Fibroblast of peridontal ligament (primary cell): ENCODE data around the gene OR2AT4.
"Not testable (repeated sequence)": the region's sequence is repeated elsewhere in the genome, so short reads cannot be mapped to it uniquely, and the experiment has no call there.

Source experiments
- DNase-seq: peaks from one replicate; pipeline ENCODE4 v3.0.0-alpha.2; 2010; ENCODE audit errors: extremely low read depth

The OR2AT4 gene

DNA sequence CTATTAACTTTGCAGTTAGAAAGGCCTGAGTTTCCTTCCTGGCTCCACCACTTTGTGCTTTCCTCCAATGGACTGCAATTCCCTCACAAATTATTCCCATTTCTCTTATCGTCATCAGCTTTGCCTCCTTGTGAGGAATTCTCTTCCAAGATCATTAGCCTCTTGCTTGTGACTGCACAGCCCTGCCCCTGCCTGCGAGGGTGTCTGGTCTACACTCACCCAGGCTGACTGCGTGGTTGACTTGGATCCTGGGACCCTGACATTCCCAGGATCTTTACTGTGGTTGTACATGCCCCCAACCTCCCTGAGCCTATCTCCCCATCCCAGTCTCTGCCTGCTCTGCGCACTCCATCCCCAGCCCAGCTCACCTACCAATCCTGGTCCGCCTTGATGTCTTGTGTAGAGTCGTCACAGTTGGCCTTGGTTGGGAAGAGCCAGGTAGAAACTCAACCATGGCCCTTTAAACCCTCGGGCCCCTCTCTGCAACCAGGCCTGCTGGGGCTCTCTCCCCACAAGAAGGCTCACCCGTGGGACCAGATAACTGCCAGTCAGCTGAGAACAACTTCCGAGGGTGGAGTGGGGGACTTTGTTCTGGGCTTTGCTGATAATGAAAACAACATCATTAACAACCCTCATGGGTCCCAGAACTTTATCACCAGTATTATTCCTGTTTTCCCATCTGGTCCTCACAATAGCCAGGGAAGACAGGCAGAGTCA is at the start of gene OR2AT4:
Gene OR2AT4, minus strand, starts transcription at position 421 of the 717 bp plus-strand sequence.
- DNase-seq: no peak

DNA sequence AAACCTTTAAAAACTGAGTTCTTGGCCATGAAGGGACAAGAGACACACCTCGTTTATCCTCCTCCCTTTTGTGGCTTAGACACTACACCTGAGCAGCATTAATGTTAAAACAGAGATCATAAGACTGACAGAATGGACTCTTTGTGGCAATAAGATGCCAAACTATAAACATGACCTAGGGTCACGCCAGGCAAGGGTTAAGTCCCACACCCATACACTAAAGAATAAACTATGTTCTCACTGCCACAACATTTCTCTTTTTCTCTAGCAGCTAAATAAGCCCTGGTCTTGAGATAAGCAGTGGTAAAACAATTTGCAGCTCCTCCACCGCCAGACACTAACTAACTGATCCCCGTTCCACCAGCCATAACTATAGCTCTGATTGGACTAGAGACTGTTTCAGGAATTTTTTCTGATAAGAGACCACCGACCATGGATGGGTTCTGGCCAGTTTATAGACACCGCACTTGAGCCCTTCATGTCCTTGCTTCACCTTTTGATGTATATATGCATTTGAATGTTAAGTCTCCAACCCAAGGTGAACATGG is 49.4 kb upstream of the OR2AT4 start:
- DNase-seq: no peak

DNA sequence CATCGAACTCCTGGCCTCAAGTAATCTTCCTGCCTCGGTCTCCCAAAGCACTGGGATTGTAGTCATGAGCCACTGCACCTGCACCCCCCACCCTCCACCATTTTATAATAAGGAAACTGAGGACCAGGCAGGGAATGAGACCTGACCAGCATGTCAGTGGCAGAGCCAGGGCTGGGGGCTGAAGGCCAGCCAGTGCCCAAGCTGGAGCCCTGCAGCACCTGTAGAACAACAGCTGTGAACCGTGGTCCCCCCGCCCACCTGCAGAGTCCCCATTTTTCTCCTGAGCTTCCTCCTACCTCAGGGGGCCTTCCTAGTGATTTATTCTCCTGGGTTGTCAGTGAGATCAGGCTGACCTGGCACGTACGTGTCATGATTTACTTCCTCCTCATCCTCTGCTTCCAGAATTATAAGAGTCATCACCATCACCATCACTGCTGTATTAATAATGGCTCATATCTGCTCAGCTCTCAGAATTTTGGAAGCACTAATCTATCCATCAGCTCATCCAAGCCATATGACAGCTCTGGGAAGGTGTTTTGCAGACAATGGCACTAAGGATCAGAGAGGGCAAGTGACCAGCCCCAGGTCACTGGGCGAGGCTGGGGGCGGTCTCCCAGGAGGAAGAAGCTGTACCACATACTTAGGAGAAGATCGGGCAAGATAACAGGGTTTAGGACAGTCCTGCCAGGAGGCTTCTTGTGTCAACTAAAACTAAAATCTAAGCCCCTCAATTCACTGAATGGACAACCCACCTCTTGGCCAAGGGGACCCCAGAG is 48.7 kb upstream of the OR2AT4 start:
- DNase-seq: no peak

DNA sequence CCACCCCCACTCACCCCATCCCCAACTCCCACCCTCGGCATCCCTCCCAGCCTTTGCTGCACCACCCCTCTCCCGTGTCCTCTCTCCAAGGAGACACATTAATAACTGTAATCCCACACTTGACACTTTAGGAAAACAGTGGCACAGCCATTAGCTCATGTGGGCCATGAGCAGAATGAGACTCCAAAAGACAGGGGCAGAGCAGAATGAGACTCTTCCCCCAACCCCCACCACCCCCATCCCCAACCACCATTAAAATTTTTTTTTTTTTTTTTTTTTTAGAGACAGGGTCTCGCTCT is 48.0 kb upstream of the OR2AT4 start:
- no peak for DNase-seq

DNA sequence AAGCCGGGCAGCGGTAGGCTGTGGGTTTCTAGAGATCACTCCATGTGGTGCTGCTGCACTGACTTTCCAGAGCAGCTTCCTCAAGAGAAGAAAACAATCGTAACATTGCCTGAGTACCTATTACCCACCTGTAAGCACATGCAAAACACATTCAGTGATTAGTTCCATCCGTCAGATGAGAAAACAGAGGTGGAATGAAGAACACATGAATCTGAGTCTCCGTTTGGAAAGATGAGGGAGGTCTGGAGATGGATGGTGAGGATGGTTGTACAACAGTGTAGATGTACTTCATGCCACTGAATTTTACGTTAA is 46.7 kb upstream of the OR2AT4 start:
- no peak for DNase-seq

DNA sequence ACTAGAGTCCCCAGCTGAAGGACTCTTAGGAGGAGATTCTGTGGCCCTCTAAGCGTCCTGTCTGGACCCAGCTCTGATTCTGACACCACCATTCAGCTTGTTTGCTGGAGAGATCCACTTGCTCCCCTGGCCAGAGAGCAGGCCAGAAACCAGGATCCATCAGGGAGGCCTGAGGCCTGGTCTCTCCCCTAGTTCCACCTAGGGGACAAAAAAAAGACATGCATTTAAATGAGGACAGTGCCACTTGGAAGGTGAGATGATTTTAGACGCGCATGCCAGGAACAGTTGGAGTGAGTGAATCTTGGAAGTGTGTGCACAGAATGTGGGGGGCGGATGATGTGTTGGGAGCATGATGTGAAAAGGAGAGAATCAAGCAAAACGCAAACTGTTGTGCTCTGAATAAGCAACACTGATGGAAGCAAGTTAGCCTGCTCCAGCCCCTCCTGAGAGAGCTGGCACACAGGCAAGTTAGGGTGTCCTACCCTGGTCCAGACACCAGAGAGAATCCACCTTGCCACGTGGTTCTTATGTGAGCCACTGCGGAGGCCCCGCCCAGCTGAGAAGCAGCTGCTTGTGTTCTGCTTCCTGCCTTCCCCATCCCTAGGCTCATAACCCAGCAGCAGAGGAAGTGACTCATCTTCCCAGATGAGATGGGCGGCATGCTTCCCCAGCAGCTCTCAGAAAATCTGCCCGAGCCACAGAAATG is 46.2 kb upstream of the OR2AT4 start:
- peak; percentile 83 for DNase-seq

DNA sequence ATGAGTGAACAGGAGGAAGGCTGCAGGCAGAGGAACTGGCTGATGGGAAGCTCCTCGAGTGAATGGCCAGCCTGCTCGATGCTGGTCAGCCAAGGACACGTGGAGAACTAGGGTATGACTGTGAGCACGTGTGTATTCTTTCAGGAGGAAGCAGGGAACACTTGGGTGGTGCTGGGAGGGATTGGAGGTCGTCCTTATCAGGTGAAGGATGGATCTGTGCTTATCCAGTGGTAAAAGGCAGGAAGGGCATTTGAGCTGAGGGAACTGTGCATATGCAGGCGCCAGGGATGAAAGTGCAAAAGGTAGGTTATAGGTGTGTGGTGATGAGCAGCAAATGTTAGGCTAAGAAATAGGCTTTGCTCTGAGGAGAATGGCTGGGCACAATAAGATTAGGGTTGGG is 44.5 kb upstream of the OR2AT4 start:
- DNase-seq: no peak

DNA sequence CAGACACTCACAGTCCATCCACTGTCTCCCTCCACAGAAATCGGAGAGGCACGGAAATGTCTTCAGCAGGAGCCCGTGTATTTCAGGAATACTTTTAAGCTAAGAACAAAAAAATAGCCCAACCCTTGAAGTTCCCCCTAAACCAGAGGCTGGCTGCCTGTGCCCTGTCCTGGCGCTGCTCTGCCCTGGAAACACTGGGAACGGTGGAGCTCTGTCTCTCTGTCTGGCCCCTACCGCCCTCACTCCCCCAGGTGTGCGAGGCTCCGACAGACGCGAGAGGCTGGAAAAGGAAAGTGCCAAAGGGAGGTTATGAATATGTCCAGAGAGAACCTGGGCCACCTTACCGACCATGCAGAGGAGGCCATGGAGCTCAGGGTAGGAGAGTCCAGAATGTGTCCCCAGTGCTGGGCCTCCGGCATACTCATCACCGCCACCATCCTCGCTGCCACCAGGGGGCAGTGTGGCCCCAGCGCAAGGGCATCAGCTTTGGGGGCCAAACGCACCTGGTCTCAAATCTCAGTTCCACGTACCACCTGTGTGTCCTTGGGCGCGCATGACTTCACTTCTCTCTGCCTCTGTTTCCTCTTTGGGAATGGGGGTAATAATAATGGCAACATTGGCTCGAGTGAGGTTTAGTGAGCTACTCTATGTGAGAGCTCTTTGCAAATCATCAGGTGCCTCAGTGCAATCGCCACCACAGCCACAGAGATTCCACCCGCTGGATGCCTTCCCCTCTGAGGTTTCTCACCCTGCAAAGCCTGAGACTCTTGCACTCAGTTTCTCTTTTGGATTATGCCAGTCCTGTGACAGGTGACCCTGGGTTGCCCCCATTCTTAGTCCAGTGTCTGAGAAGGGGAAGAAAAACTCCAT is 43.8 kb upstream of the OR2AT4 start:
- DNase-seq: peak; percentile 20

DNA sequence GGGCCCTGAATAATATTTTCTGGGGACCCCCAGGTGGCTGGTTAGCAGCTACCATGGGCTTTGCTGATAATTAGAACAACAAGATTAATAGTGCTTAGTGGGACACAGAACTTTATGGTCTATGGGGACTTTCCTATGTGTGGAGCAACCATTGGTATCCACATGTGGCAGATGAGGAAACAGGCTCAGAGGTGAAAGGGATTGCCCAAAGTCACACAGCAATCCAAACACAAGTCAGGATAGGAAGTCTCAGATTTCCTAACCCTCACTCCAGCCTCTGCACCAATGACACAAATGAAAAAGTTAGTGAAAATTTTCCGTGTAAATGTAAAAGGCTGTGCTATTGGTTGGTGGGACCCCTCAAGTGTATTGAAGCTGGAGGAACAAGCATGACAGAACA is 39.0 kb upstream of the OR2AT4 start:
- no peak for DNase-seq

DNA sequence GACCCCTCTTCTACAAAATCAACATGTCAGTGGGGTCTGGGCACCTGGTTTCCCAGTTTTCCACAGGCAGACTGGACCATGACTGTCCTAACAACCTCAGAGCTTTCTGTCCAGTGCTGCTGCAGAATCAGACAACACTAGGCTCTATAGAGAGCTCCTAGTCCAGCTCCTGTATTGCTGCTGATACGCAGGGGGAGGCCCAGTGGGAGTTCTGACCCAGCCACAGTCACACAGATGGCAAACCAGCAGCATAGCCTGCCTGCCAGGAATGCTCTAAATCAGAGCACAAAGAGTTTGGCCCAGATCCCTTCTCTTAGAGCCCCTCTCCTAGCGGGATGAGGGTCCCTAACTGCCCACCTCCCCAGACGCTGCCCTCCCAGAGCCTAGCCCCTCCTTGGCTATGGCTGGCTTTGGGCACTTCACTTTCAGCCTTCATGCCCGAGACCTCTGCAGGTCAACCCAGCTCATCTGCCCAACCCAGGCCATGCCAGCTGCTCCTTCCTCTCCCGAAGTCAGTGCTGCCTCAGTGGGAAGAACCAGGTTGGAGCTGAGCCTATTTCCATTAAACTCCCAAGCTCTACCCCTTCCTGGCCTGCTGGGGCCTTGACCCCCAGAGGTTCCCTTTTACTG is 38.5 kb upstream of the OR2AT4 start:
- DNase-seq: no peak

DNA sequence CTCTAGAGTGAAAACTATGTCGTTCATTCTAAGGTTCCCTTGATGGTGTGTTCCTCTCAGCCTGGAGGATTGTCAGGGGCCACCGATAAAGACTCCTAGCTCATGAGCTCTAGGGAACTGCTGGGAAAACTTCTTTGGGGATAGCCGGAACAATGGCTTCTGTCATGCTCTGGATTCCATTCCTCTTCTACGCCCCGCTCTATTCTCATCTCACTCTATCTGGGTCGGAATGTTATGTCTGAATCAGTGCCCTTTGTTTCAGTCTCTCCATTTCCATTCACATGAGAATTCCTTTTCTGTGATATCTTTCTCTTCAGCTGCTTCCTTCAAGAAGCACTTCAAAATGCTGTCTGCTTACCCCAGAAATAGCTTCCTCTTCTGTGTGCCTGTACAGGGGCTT is 37.3 kb upstream of the OR2AT4 start:
- no peak for DNase-seq

DNA sequence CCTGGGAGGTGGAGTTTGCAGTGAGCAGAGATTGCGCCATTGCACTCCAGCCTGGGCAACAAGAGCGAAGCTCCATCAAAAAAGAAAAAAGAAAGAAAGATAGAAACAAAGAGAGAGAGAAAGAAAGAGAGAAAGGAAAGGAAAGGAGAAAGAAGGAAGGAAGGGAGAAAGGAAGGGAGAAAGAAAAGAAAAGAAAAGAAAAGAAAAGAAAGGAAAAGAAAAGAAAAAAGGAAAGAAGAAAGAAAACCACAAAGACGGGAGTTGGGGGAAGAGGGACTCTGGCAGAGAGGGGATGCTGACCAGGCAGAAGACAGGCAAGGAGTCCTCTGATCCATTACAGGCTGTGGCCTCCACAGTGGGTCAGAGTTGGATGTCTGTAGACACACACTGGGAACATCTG is 35.4 kb upstream of the OR2AT4 start:
- DNase-seq: no peak

DNA sequence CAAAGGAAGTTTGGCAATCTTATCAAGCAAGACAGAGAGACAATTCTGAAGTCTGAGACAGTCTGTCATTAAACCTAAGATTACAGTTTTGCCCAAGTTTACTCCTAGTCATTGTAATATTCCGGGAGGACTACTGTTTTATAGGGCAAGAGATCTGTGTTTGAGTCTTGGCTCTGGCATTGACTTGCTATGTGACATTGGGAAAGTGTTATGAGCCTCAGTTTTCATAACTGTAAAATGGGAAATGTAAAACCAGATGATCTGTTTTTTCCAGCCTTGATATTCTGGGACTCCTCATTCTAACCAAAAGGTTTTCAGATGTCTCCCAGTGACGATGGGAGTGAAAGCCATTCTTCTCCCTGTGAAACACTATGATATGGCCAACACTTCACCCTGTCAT is 29.9 kb upstream of the OR2AT4 start:
- no peak for DNase-seq

DNA sequence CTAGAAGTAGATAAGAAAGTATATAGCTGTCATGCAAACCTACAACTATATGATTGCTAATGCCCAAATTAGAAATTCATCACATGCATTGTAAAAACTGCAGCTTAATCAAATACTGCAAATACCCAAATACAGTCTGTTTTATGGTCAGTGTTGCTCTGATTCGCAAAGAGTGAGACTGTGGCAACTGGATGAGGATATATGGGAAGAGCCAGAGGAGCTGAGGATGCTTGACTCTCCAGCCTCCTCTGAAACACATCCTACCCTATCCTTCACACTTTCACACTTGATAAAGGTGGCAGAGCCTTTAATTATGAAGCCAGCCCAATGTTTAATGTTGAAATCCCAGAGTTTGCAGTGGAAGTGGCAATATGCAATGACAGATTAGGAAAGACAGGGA is 21.9 kb upstream of the OR2AT4 start:
- DNase-seq: no peak

DNA sequence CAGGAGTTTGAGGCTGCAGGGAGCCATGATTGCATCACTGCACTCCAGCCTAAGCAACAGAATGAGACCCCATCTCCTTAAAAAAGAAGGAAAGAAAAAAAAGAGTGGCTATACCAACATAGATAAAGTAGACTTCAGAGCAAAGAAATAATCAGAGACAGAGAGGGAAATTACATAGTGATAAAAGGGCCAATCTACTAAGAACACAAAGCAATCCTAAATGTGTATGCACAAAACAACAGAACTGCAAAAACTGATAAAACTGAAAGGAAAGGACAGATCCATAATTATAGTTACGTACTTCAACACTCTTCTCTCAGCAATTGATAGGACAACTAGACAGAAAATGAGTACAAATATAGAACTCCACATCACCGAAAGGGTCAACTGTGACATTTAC is 17.8 kb upstream of the OR2AT4 start:
- no peak for DNase-seq

DNA sequence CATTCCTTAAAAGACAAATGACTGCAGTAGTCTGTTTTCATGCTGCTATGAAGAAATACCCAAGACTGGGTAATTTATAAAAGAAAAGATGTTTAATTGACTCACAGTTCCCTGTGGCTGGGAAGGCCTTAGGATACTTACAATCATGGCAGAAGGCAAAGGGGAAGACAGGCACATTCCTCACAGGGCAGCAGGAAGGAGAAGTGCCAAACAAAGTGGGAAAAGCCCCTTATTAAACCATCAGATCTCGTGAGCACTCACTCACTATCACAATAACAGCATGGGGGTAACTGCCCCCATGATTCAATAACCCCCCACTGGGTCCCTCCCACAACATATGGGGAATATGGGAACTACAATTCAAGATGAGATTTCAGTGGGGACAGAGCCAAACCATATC is 16.4 kb upstream of the OR2AT4 start:
- DNase-seq: no peak

DNA sequence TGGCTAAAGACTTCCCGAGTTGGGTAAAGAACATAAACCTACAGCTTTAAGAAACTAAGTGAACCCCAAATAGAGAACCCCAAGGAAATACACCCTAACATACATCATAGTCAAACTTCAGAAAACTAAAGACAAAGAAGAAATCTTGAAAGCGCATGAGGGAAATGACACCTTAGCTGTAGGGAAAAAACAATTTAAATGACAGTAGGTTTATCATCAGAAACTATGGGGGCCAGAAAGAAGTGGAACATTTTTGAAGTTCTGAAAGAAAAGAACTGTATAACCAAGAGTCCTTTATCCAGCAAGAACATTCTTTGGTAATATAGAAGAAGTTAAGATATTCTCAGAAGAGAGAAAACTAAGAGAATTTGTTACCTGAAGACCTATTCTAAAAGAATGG is 15.5 kb upstream of the OR2AT4 start:
- no peak for DNase-seq

DNA sequence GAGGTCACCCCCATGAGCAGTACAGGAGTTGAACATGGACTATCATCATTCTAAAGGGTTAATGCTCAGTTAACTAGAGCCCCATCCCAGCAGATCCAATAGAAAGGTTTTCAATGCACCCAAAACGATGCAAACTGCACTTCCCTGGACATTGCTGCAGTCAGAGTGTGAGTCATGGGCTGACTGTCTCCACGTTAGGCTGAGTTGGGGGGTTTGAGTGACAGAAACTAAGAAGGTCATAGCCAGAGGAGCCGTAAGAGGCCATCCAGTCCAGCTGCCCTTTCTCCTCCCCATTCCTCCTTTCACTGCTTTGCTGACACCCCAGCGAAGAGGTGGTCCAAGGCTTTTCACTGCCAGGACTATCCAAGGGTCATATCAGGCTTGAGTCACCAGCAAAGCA is 10.5 kb upstream of the OR2AT4 start:
- DNase-seq: no peak

DNA sequence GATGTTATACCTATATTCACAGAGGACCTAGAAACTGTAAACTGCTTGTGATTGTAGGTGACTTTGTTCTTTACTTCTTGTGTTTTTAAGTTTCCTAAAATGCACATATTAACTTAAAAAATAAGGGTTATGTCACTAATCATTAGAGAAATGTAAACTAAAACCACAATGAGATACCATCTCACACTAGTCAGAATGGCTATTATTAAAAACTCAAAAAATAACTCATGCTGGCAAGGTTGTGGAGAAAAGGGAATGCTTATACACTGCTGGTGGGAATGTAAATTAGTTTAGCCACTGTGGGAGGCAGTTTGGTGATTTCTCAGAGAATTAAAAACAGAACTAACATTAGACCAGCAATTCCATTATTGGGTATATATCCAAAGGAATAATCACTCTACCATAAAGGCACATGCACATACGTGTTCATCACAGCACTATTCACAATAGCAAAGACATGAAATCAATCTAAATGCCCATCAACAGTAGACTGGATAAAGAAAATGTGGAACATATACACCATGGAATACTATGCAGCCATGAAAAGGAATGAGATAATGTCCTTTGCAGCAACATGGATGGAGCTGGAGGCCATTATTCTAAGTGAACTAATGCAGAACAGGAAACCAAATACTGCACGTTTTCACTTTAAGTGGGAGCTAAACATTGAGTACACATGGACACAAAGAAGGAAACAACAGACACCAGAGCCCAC is 9.4 kb upstream of the OR2AT4 start:
- DNase-seq: not testable (repeated sequence)

DNA sequence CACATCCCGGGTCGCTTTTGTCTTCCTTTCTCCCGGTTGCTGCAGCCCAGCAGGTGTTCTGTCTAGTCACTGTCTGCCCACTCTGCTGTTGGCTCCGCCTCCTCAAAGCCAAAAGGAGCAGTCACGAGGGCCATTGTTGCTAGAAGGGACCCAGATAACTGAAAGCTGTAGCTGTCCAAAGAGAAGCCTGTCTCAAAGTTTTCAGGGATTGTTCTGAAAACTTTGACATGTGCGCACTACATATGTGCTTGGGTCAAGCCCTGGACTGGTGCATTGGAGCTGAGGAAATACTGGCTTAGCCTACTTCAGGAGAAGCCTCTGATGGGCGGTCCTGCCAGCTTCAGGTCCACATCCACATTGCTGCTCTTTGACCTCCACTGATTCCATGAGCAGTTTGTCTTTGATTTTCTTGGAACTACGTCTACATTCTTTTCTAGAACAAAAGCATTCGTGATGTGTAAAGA is 8.8 kb upstream of the OR2AT4 start:
- DNase-seq: no peak
